GM10248 (cell line): ENCODE data around the gene CHMP3.

Experiments
- CTCF ChIA-PET: fragments of 300-600 bp; sonication (Branson Sonifier 250); formaldehyde crosslinking; extraction: SDS; loops from one replicate; lab custom pipeline; 2021; ENCODE audit warnings: antibody characterized with exemption; lab: Yijun Ruan, JAX
- POLR2A ChIA-PET: fragments of 350-650 bp; sonication (Branson Sonifier 250); formaldehyde crosslinking; extraction: SDS; loops from one replicate; lab custom pipeline; 2020; ENCODE audit warnings: antibody characterized with exemption; lab: Yijun Ruan, JAX
- DNase-seq: peaks from one replicate; pipeline ENCODE4 v3.0.0; 2012; ENCODE audit errors: extremely low spot score
- CTCF ChIP-seq: IDR thresholded peaks from 2 replicates; pipeline ENCODE4 v1.5.1; 2012; ENCODE audit warnings: mild to moderate bottlenecking, low read depth; ENCODE audit errors: extremely low read depth, missing control alignments, control extremely low read depth

The CHMP3 gene

GRCh38 chr2:86542814-86543213, 20.4 kb downstream of the CHMP3 start:
- no peak for TF ChIP-seq CTCF
- CTCF ChIA-PET = interaction anchor here (1.0 kb wide), 1 partner anchor 9 kb away, joined by 4 read pairs; no protein-coding TSS in a partner anchor
- DNase-seq = no peak
- POLR2A ChIA-PET = no interaction called here

GRCh38 chr2:86541334-86541733, 21.9 kb downstream of the CHMP3 start:
- CTCF ChIA-PET = interaction anchor here (1.0 kb wide), 1 partner anchor 108 kb away, joined by 3 read pairs; no protein-coding TSS in a partner anchor
- POLR2A ChIA-PET = no interaction called here

GRCh38 chr2:86533589-86533988, 29.7 kb downstream of the CHMP3 start:
- ChIA-PET POLR2A (no interaction called here), CTCF (interaction anchor here (1.0 to 1.3 kb wide), 2 partner anchors 15 to 19 kb away, joined by 3 read pairs; no protein-coding TSS in a partner anchor)
- TF ChIP-seq CTCF = no peak
- DNase-seq = no peak

More at GRCh38 chr2:86541334-86541733, 21.9 kb downstream of the CHMP3 start:
- TF ChIP-seq CTCF = no peak
- no peak for DNase-seq

GRCh38 chr2:86525421-86526340, 37.6 kb downstream of the CHMP3 start:
- ChIA-PET CTCF (interaction anchor here (1.0 kb wide), 1 partner anchor 87 kb away, joined by 3 read pairs; no protein-coding TSS in a partner anchor), POLR2A (no interaction called here)
- DNase-seq = no peak
- no peak for TF ChIP-seq CTCF

GRCh38 chr2:86523491-86523890, 39.8 kb downstream of the CHMP3 start:
- CTCF ChIA-PET = no interaction called here
- DNase-seq = no peak
- TF ChIP-seq CTCF = no peak
- POLR2A ChIA-PET = no interaction called here

GRCh38 chr2:86522711-86523110, 40.5 kb downstream of the CHMP3 start:
- ChIA-PET POLR2A (no interaction called here), CTCF (no interaction called here)
- TF ChIP-seq CTCF = no peak
- DNase-seq = no peak
